ENCODE results near the gene TBC1D9. TPM values are rescaled to one million over a fixed set of nuclear protein-coding genes. Genes with fewer than 3 reads are reported as not detected.

TBC1D9 gene
- total RNA-seq, 1 experiment from 2014 or later, result 9.5 TPM

DNA sequence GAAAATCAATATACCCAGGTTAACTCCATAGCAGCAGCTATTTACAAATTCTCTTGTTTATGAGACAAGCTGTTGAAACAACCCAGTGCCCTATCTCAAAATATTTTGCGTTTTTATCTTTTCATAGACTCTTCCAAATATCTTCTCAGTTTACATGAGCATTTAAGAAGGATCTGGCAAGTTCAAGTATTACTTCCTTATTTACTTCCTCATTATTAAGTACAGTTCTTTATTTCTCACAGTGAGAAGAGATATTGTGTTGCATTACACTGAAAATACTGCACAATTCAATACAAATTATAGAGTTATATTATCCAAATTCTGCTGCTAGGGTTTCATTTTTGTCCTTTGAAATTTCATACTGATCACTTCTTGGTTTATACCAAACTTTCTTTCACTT is 143.8 kb downstream of the TBC1D9 start:
- H2AFZ ChIP-seq (ENCODE audit: low read depth, low read length, poor library complexity, severe bottlenecking), result no peak overlapping the region
- H3K4me1 ChIP-seq (ENCODE audit: control insufficient read depth in 1 of 2, insufficient read depth in 2 of 2, low read length in 2 of 2), result 0 out of 4 replicates have a peak, but pooled peaks cover 0 to 5% of the 10 kb centered on the region in 2 experiments
- no peak overlapping the region for H3K9ac ChIP-seq (ENCODE audit: low read length)
- H3K4me2 ChIP-seq (ENCODE audit: low read length), result no peak overlapping the region
- ATAC-seq (no peak), DNase-seq (ENCODE audit: low read depth, low spot score) (no peak)
- no peaks in the 10 kb centered on the region for H3K27me3 ChIP-seq (ENCODE audit: insufficient read depth, low read length)
- POLR2A ChIA-PET, result no interaction called here
- H3K36me3 ChIP-seq (ENCODE audit: control insufficient read depth in 1 of 2, insufficient read depth in 2 of 2, low read length in 2 of 2), result no peaks in the 10 kb centered on the region
- no peaks in the 10 kb centered on the region for H4K20me1 ChIP-seq (ENCODE audit: insufficient read depth)
- CTCF ChIA-PET, result no interaction called here
- BruUV-seq (replicated peaks), result no TSS peak
- no peak for TF ChIP-seq RAD21 (IDR thresholded peaks at IDR 0.05; ENCODE audit: low read depth)
- no peaks in the 10 kb centered on the region for H3K9me2 ChIP-seq (ENCODE audit: insufficient read depth)
- RAD21 ChIA-PET (ENCODE audit: low non-redundant PET in 1 of 2, low total read pairs in 2 of 2, uncharacterized antibody in 2 of 2, unreplicated experiment in 2 of 2), result no interaction called here
- H3K79me2 ChIP-seq (ENCODE audit: insufficient read depth, low read length), result no peaks in the 10 kb centered on the region
- H3K4me3 ChIP-seq (replicated peaks in 1 of 2; ENCODE audit: low read depth in 1 of 2, low read length in 2 of 2), result no peak overlapping the region
- no peak overlapping the region for H3K27ac ChIP-seq (ENCODE audit: low read depth, low read length)
- intact Hi-C loops (cut with micrococcal nuclease), result no loop called here
- no peaks in the 10 kb centered on the region for H3K9me3 ChIP-seq (ENCODE audit: control insufficient read depth in 1 of 2, insufficient read depth in 1 of 2, low read depth in 1 of 2, low read length in 2 of 2)

DNA sequence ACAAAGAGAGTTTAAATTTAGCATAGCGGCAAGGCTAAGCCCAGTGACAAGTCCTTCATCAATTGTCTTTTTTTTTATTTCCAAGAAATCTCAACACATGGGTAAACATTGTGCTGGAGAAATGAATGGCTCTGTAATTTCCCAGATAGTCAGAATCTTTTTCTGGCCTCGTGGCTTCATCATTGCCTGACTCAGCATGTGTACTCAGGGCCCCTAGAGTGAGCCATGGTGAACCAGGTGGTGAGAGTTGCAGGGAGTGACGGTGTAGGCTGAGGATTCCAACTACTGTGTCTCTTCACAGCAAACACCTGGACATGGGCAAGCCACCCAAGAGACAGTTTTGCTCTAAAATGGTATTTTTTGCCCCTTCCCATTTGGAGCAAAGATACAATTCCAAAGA is 144.3 kb downstream of the TBC1D9 start:
- Histone ChIP-seq H3K9me2 (ENCODE audit: insufficient read depth) (no peaks in the 10 kb centered on the region; the same call in 1 of the 2 replicates), H3K9ac (ENCODE audit: low read length) (no peak overlapping the region), H3K4me3 (replicated peaks in 1 of 2; ENCODE audit: low read depth in 1 of 2, low read length in 2 of 2) (no peak overlapping the region), H3K9me3 (ENCODE audit: control insufficient read depth in 1 of 2, insufficient read depth in 1 of 2, low read depth in 1 of 2, low read length in 2 of 2) (no peaks in the 10 kb centered on the region), H3K27ac (ENCODE audit: low read depth, low read length) (no peak overlapping the region), H4K20me1 (ENCODE audit: insufficient read depth) (no peaks in the 10 kb centered on the region), H3K4me2 (ENCODE audit: low read length) (no peak overlapping the region), H3K79me2 (ENCODE audit: insufficient read depth, low read length) (no peaks in the 10 kb centered on the region), H2AFZ (ENCODE audit: low read depth, low read length, poor library complexity, severe bottlenecking) (no peak overlapping the region), H3K4me1 (ENCODE audit: control insufficient read depth in 1 of 2, insufficient read depth in 2 of 2, low read length in 2 of 2) (0 out of 4 replicates have a peak, but pooled peaks cover 0 to 5% of the 10 kb centered on the region in 2 experiments), H3K36me3 (ENCODE audit: control insufficient read depth in 1 of 2, insufficient read depth in 2 of 2, low read length in 2 of 2) (no peaks in the 10 kb centered on the region), H3K27me3 (ENCODE audit: insufficient read depth, low read length) (no peaks in the 10 kb centered on the region)
- TF ChIP-seq YY1 (IDR thresholded peaks at IDR 0.05; ENCODE audit: extremely low read depth, insufficient replicate concordance, low read depth, low read length) (no peak), RAD21 (IDR thresholded peaks at IDR 0.05; ENCODE audit: low read depth) (no peak), EZH2phosphoT487 (IDR thresholded peaks at IDR 0.05; ENCODE audit: borderline replicate concordance) (no peak), ZFX (IDR thresholded peaks at IDR 0.05) (no peak), ELF1 (IDR thresholded peaks at IDR 0.05; ENCODE audit: borderline replicate concordance, low read depth) (no peak), FOSL1 (IDR thresholded peaks at IDR 0.05; ENCODE audit: low read depth) (no peak), SIN3A (IDR thresholded peaks at IDR 0.05; ENCODE audit: low read depth) (no peak)
- TF ChIP-seq, protein P1, sequence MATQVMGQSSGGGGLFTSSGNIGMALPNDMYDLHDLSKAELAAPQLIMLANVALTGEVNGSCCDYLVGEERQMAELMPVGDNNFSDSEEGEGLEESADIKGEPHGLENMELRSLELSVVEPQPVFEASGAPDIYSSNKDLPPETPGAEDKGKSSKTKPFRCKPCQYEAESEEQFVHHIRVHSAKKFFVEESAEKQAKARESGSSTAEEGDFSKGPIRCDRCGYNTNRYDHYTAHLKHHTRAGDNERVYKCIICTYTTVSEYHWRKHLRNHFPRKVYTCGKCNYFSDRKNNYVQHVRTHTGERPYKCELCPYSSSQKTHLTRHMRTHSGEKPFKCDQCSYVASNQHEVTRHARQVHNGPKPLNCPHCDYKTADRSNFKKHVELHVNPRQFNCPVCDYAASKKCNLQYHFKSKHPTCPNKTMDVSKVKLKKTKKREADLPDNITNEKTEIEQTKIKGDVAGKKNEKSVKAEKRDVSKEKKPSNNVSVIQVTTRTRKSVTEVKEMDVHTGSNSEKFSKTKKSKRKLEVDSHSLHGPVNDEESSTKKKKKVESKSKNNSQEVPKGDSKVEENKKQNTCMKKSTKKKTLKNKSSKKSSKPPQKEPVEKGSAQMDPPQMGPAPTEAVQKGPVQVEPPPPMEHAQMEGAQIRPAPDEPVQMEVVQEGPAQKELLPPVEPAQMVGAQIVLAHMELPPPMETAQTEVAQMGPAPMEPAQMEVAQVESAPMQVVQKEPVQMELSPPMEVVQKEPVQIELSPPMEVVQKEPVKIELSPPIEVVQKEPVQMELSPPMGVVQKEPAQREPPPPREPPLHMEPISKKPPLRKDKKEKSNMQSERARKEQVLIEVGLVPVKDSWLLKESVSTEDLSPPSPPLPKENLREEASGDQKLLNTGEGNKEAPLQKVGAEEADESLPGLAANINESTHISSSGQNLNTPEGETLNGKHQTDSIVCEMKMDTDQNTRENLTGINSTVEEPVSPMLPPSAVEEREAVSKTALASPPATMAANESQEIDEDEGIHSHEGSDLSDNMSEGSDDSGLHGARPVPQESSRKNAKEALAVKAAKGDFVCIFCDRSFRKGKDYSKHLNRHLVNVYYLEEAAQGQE (IDR thresholded peaks at IDR 0.05; ENCODE audit: low read depth), result no peak
- no TSS peak for BruUV-seq (replicated peaks)
- no peak for DNase-seq (ENCODE audit: low read depth, low spot score)
- ChIA-PET RAD21 (ENCODE audit: low non-redundant PET in 1 of 2, low total read pairs in 2 of 2, uncharacterized antibody in 2 of 2, unreplicated experiment in 2 of 2) (no interaction called here), CTCF (no interaction called here), POLR2A (no interaction called here)
- intact Hi-C loops (cut with micrococcal nuclease), result no loop called here
- no peak for ATAC-seq
